Measurements from ENCODE around the gene ERGIC1.

ERGIC1 gene

DNA sequence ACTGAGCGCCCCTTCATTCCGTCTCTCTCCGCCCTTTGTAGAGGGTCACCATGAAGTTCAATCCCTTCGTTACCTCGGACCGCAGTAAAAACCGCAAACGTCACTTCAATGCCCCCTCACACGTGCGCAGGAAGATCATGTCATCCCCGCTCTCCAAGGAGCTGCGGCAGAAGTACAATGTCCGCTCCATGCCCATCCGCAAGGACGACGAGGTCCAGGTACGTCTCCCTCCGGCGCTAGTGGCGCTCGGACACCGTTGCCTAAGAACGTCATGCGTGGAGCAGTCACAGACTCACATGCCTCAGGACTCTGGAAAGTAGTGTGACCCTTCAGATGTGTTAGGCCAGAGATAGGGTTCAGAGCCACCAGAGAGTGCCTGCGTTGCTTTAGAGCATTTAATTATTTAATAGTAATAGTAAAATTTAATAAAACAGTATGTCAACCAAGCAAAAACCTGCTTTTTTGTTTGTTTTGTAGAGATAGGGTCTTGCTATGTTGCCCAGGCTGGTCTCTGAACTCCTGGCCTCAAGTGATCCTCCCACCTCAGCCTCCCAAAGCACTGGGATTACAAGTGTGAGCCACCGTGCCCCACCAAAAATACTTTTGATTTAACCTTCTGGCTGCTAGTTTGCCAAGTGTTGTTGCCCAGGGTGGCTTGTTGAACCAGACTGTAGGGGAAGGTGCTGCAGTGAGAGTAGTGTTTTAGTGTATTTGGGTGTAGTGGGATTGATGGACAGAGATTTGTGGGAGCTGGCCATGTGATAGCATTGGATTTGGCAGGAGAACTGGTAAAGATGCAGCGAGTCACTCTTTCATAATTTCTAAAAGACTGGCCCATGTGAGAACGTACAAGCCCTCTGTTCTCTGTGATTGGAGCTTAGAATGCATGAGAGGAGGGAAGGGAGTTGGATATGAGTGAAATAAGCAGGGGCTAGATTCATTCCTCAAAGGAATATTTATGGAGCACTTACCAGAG is 126.1 kb downstream of the ERGIC1 start:
- DNase-seq, result no peak
- peaks cover 20% of the 10 kb centered on the region for H3K4me1 Mint-ChIP-seq
- peak overlapping the region; percentile 87 for H3K27ac Mint-ChIP-seq
- no peaks in the 10 kb centered on the region for H3K9me3 Mint-ChIP-seq
- H3K36me3 Mint-ChIP-seq (ENCODE audit: low read depth), result peaks cover 21% of the 10 kb centered on the region
- peak overlapping the region; percentile 97 for H3K4me3 Mint-ChIP-seq
- peaks cover 19% of the 10 kb centered on the region for H3K27me3 Mint-ChIP-seq (ENCODE audit: low read depth, poor library complexity)
- TF ChIP-seq, protein P1, sequence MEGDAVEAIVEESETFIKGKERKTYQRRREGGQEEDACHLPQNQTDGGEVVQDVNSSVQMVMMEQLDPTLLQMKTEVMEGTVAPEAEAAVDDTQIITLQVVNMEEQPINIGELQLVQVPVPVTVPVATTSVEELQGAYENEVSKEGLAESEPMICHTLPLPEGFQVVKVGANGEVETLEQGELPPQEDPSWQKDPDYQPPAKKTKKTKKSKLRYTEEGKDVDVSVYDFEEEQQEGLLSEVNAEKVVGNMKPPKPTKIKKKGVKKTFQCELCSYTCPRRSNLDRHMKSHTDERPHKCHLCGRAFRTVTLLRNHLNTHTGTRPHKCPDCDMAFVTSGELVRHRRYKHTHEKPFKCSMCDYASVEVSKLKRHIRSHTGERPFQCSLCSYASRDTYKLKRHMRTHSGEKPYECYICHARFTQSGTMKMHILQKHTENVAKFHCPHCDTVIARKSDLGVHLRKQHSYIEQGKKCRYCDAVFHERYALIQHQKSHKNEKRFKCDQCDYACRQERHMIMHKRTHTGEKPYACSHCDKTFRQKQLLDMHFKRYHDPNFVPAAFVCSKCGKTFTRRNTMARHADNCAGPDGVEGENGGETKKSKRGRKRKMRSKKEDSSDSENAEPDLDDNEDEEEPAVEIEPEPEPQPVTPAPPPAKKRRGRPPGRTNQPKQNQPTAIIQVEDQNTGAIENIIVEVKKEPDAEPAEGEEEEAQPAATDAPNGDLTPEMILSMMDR (IDR thresholded peaks at IDR 0.05), result no peak

DNA sequence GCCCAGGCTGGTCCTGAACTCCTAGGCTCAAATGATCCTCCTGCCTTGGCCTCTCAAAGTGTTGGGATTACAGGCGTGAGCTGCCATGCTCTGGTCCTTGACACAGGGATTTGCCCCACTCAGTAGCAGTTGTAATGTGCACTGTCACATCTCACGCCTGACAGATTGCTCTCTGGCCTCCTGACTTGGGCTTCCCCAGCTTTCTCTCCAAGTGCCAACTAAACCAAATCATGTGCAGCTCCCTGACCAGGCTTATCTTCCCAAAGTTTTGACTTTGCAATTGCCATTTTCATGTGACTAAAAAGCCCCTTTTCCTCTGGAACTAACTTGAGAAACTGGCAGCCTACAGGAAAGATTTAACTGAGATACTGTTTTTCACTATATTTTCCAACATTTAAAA is 135.9 kb downstream of the ERGIC1 start:
- Mint-ChIP-seq H3K9me3 (no peaks in the 10 kb centered on the region), H3K36me3 (ENCODE audit: low read depth) (peaks cover 27% of the 10 kb centered on the region), H3K27ac (peak overlapping the region; percentile 36), H3K4me1 (peaks cover 5% of the 10 kb centered on the region), H3K27me3 (ENCODE audit: low read depth, poor library complexity) (peaks cover 6% of the 10 kb centered on the region), H3K4me3 (no peak overlapping the region)
- TF ChIP-seq, protein P1 (IDR thresholded peaks at IDR 0.05), result no peak
- DNase-seq, result no peak

GRCh38 chr5:172971482-172971881 is 137.4 kb downstream of the ERGIC1 start:
- H3K4me3 Mint-ChIP-seq, result no peak overlapping the region

GRCh38 chr5:172972552-172972951 is 138.5 kb downstream of the ERGIC1 start:
- TF ChIP-seq, protein P1 (IDR thresholded peaks at IDR 0.05), result no peak
- DNase-seq, result peak; percentile 21
- Mint-ChIP-seq H3K4me1 (peaks cover 5% of the 10 kb centered on the region), H3K9me3 (no peaks in the 10 kb centered on the region), H3K27ac (no peak overlapping the region), H3K36me3 (ENCODE audit: low read depth) (peaks cover 17% of the 10 kb centered on the region), H3K27me3 (ENCODE audit: low read depth, poor library complexity) (peaks cover 25% of the 10 kb centered on the region), H3K4me3 (no peak overlapping the region)

More at GRCh38 chr5:172971482-172971881, 137.4 kb downstream of the ERGIC1 start:
- TF ChIP-seq, protein P1 (IDR thresholded peaks at IDR 0.05), result no peak
- no peak for DNase-seq
- Mint-ChIP-seq H3K4me1 (peaks cover 5% of the 10 kb centered on the region), H3K36me3 (ENCODE audit: low read depth) (peaks cover 17% of the 10 kb centered on the region), H3K9me3 (no peaks in the 10 kb centered on the region), H3K27ac (no peak overlapping the region), H3K27me3 (ENCODE audit: low read depth, poor library complexity) (peaks cover 22% of the 10 kb centered on the region)

DNA sequence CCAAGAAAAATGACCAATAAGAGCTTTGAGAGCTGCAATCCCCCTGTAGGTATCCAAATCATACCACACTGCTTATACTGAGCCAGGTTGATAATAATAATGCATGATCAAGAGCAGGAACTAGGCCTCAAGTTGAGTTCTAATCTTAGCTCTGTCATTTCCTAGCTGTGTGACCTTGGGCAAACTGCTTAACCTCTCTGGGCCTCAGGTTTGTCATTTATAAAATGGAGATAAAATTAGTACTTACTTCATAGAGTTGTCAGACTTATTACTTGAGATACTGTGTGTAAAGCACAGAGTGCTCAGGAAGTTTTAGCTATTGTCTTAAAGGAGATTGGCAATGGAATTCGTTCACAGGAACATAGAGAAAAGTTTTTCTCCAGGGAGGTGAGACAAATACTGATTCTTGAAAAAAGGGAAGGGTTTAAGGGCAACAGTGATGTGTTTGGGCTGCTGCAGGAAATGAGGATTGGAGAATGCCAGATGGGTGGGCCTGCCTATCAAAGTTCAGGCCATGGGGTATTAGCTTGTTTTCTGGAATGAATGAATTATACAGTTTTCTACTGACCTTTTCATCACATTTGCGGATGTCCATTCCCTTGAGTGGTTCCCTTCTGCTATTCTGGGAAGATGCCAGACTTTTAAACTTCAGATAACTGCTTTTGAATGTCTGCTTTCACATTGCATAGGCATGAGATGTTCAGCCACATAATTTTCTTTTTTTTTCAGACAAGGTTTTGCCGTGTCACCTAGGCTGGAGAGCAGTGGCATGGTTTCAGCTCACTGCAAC is 139.3 kb downstream of the ERGIC1 start:
- no peak for DNase-seq
- Mint-ChIP-seq H3K9me3 (no peaks in the 10 kb centered on the region), H3K4me1 (peaks cover 5% of the 10 kb centered on the region), H3K27me3 (ENCODE audit: low read depth, poor library complexity) (peaks cover 32% of the 10 kb centered on the region), H3K36me3 (ENCODE audit: low read depth) (peaks cover 17% of the 10 kb centered on the region), H3K27ac (no peak overlapping the region), H3K4me3 (no peak overlapping the region)
- TF ChIP-seq, protein P1 (IDR thresholded peaks at IDR 0.05), result no peak

Data from nephron progenitor cell (in vitro differentiated cells).